HEK293 (cell line): ENCODE measurements around the gene SMTNL2.

Experiments
- CTCF ChIA-PET: fragments of 350-600 bp; formaldehyde crosslinking; extraction: SDS; loops from one replicate; lab custom pipeline; 2021; ENCODE audit warnings: antibody characterized with exemption; lab: Yijun Ruan, JAX
- POLR2A ChIA-PET: fragments of 300-600 bp; formaldehyde crosslinking; extraction: SDS; loops from one replicate; lab custom pipeline; 2020; ENCODE audit warnings: antibody characterized with exemption, inconsistent platforms; lab: Yijun Ruan, JAX
- H3K27ac ChIP-seq: fragments of 200-500 bp; sonication (Bioruptor generic); 2 replicates; pipeline ENCODE4 v1.5.1; 2014; ENCODE audit warnings: low read depth, low read length, control low read depth, inconsistent platforms; ENCODE audit errors: extremely low read depth
- H3K36me3 ChIP-seq, 2 experiments: fragments of 200-500 bp in 1 of 2; sonication (Bioruptor generic) in 1 of 2; 1 replicate in 1 of 2; 2 replicates in 1 of 2; pipeline ENCODE4 v1.5.1; 2014 to 2017; ENCODE audit warnings: inconsistent platforms in 2 of 2, low read length in 2 of 2; ENCODE audit not compliant: control insufficient read depth in 2 of 2, insufficient read depth in 1 of 2
- H3K4me1 ChIP-seq: fragments of 200-500 bp; sonication (Bioruptor generic); 2 replicates; pipeline ENCODE4 v1.5.1; 2014; ENCODE audit warnings: mild to moderate bottlenecking, low read length, inconsistent platforms; ENCODE audit not compliant: control insufficient read depth, insufficient read depth
- H3K4me3 ChIP-seq: 2 replicates; pipeline ENCODE4 v1.5.1; 2011; ENCODE audit warnings: low read depth, mild to moderate bottlenecking, control low read depth, low read length, moderate library complexity
- H3K9me3 ChIP-seq: fragments of 200-500 bp; sonication (Bioruptor generic); 2 replicates; pipeline ENCODE4 v1.5.1; 2014; ENCODE audit warnings: low read depth, low read length, inconsistent platforms; ENCODE audit not compliant: control insufficient read depth, insufficient read depth
- ATF2 ChIP-seq: fragments of 450-650 bp; formaldehyde crosslinking; IDR thresholded peaks from 2 replicates; pipeline ENCODE4 v1.5.1; 2016; ENCODE audit warnings: missing biosample characterization, missing genetic modification characterization, low read depth
- MEIS1 ChIP-seq: sonication (generic); formaldehyde crosslinking; IDR thresholded peaks from 2 replicates; pipeline ENCODE4 v1.8.1; 2022; ENCODE audit warnings: missing genetic modification reagents, mild to moderate bottlenecking, borderline replicate concordance
- MYNN ChIP-seq: fragments of 450-650 bp; formaldehyde crosslinking; IDR thresholded peaks from 2 replicates; pipeline ENCODE4 v1.5.1; 2016; ENCODE audit warnings: missing biosample characterization, missing genetic modification characterization, borderline replicate concordance
- PRDM6 ChIP-seq: fragments of 450-650 bp; formaldehyde crosslinking; IDR thresholded peaks from 2 replicates; pipeline ENCODE4 v1.5.1; 2017; ENCODE audit warnings: missing biosample characterization, missing genetic modification characterization
- REPIN1 ChIP-seq: fragments of 450-650 bp; formaldehyde crosslinking; IDR thresholded peaks from 2 replicates; pipeline ENCODE4 v1.5.1; 2017; ENCODE audit warnings: missing biosample characterization, missing genetic modification characterization, low read depth
- SCRT1 ChIP-seq: fragments of 450-650 bp; formaldehyde crosslinking; IDR thresholded peaks from 2 replicates; pipeline ENCODE4 v1.5.1; 2016; ENCODE audit warnings: missing biosample characterization, missing genetic modification characterization, borderline replicate concordance
- SP3 ChIP-seq: fragments of 450-650 bp; formaldehyde crosslinking; IDR thresholded peaks from 2 replicates; pipeline ENCODE4 v1.5.1; 2016; ENCODE audit warnings: missing biosample characterization, missing genetic modification characterization
- ZBTB1 ChIP-seq: fragments of 450-650 bp; formaldehyde crosslinking; IDR thresholded peaks from 2 replicates; pipeline ENCODE4 v1.5.1; 2016; ENCODE audit warnings: missing biosample characterization, missing genetic modification characterization
- ZBTB17 ChIP-seq: fragments of 450-650 bp; formaldehyde crosslinking; IDR thresholded peaks from 2 replicates; pipeline ENCODE4 v1.5.1; 2016; ENCODE audit warnings: missing biosample characterization, missing genetic modification characterization
- ZBTB8A ChIP-seq: fragments of 450-650 bp; formaldehyde crosslinking; IDR thresholded peaks from 2 replicates; pipeline ENCODE4 v1.5.1; 2016; ENCODE audit warnings: missing biosample characterization, missing genetic modification characterization
- ZEB2 ChIP-seq: fragments of 450-650 bp; formaldehyde crosslinking; IDR thresholded peaks from 2 replicates; pipeline ENCODE4 v1.5.1; 2016; ENCODE audit warnings: missing biosample characterization, missing genetic modification characterization
- ZFP37 ChIP-seq: fragments of 450-650 bp; formaldehyde crosslinking; IDR thresholded peaks from 2 replicates; pipeline ENCODE4 v1.5.1; 2016; ENCODE audit warnings: missing biosample characterization, missing genetic modification characterization
- ZFP41 ChIP-seq: fragments of 450-650 bp; formaldehyde crosslinking; IDR thresholded peaks from 2 replicates; pipeline ENCODE4 v1.5.1; 2016; ENCODE audit warnings: missing biosample characterization, missing genetic modification characterization, borderline replicate concordance
- ZFP69B ChIP-seq: fragments of 450-650 bp; formaldehyde crosslinking; IDR thresholded peaks from 2 replicates; pipeline ENCODE4 v1.5.1; 2016; ENCODE audit warnings: missing biosample characterization, missing genetic modification characterization
- ZNF174 ChIP-seq: fragments of 450-650 bp; formaldehyde crosslinking; IDR thresholded peaks from 2 replicates; pipeline ENCODE4 v1.5.0; 2017; ENCODE audit warnings: missing biosample characterization, mild to moderate bottlenecking, missing genetic modification characterization
- ZNF221 ChIP-seq: fragments of 450-650 bp; formaldehyde crosslinking; IDR thresholded peaks from 2 replicates; pipeline ENCODE4 v1.5.1; 2017; ENCODE audit warnings: missing biosample characterization, missing genetic modification characterization, borderline replicate concordance
- ZNF223 ChIP-seq: fragments of 450-650 bp; formaldehyde crosslinking; IDR thresholded peaks from 2 replicates; pipeline ENCODE4 v1.5.1; 2016; ENCODE audit warnings: missing biosample characterization, missing genetic modification characterization
- ZNF324 ChIP-seq: fragments of 450-650 bp; formaldehyde crosslinking; IDR thresholded peaks from 2 replicates; pipeline ENCODE4 v1.5.1; 2016; ENCODE audit warnings: missing biosample characterization, missing genetic modification characterization
- ZNF391 ChIP-seq: fragments of 450-650 bp; formaldehyde crosslinking; IDR thresholded peaks from 2 replicates; pipeline ENCODE4 v1.5.1; 2016; ENCODE audit warnings: low read depth, missing biosample characterization, missing genetic modification characterization, borderline replicate concordance
- ZNF473 ChIP-seq: fragments of 450-650 bp; formaldehyde crosslinking; IDR thresholded peaks from 2 replicates; pipeline ENCODE4 v1.5.1; 2017; ENCODE audit warnings: missing biosample characterization, missing genetic modification characterization
- ZNF488 ChIP-seq: fragments of 450-650 bp; formaldehyde crosslinking; IDR thresholded peaks from 2 replicates; pipeline ENCODE4 v1.5.1; 2016; ENCODE audit warnings: missing biosample characterization, missing genetic modification characterization
- ZNF501 ChIP-seq: fragments of 450-650 bp; formaldehyde crosslinking; IDR thresholded peaks from 2 replicates; pipeline ENCODE4 v1.5.1; 2016; ENCODE audit warnings: missing biosample characterization, missing genetic modification characterization
- ZNF530 ChIP-seq: fragments of 450-650 bp; formaldehyde crosslinking; IDR thresholded peaks from 2 replicates; pipeline ENCODE4 v1.5.1; 2016; ENCODE audit warnings: low read depth, missing biosample characterization, missing genetic modification characterization
- ZNF629 ChIP-seq: fragments of 450-650 bp; formaldehyde crosslinking; IDR thresholded peaks from 2 replicates; pipeline ENCODE4 v1.5.1; 2017; ENCODE audit warnings: missing biosample characterization, missing genetic modification characterization
- ZNF660 ChIP-seq: fragments of 450-650 bp; IDR thresholded peaks from 2 replicates; pipeline ENCODE4 v1.5.1; 2018; ENCODE audit warnings: missing biosample characterization, mild to moderate bottlenecking, missing genetic modification characterization
- ZNF701 ChIP-seq: fragments of 450-650 bp; formaldehyde crosslinking; IDR thresholded peaks from 2 replicates; pipeline ENCODE4 v1.5.1; 2016; ENCODE audit warnings: missing biosample characterization, missing genetic modification characterization
- TF ChIP-seq, protein P1 (sequence below): fragments of 450-650 bp; formaldehyde crosslinking; IDR thresholded peaks from 2 replicates; pipeline ENCODE4 v1.5.0; 2017; ENCODE audit warnings: missing biosample characterization, missing genetic modification characterization, borderline replicate concordance
- TF ChIP-seq, protein P2 (sequence below): fragments of 450-650 bp; formaldehyde crosslinking; IDR thresholded peaks from 2 replicates; pipeline ENCODE4 v1.5.1; 2016; ENCODE audit warnings: missing biosample characterization, missing genetic modification characterization

SMTNL2 gene

DNA sequence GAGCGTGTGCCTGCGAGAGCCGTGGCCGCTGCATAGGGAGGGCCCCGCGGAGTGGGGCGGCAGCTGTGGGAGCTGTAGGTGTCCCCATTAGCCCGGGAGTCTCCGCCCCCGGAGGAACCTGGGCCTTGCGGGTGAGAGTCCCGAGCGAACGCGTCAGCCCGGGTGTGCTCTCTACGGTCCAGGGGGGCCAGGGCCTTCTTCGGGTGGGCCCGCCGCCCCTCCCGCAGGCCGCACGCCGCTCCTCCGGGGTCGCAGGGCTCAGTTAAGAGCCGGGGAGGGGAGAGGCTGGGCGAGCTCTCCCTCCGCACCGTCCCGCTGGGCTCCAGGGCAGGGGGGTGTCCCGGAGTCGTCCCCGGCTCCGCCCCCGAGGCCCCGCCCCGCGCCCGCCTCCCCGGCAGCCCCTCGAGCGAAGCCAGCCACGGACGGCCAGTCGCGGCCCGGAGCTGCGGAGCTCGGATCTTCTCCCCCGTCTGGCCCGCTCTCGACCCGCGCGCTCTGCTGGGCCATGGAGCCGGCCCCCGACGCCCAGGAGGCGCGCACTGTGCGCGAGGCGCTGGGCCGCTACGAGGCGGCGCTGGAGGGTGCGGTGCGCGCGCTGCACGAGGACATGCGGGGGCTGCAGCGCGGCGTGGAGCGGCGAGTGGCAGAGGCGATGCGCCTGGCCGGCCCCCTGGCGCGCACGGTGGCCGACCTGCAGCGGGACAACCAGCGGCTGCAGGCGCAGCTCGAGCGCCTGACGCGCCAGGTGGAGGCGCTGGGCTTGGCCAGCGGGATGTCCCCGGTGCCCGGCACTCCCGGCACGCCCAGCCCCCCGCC is at the start of gene SMTNL2:
Gene SMTNL2, plus strand, starts transcription at position 429 of the 816 bp plus-strand sequence. Its CDS starts 77 bp downstream, at position 506.
- ChIA-PET CTCF (interaction anchor here (0.6 to 1.8 kb wide), 13 partner anchors 10 to 538 kb away, joined by 3 to 24 read pairs (median 4); no protein-coding TSS in a partner anchor), POLR2A (interaction anchor here (0.6 to 1.4 kb wide), 3 partner anchors 15 to 57 kb away, joined by 3 to 12 read pairs (median 3); no protein-coding TSS in a partner anchor)
- Histone ChIP-seq H3K27ac (peak within 1 kb of the TSS; percentile 20; the same call in 1 of the 2 replicates), H3K9me3 (no peaks in the 10 kb centered on the region), H3K4me3 (peak within 1 kb of the TSS; percentile 39), H3K4me1 (peaks cover 2% of the 10 kb centered on the region; the same call in 1 of the 2 replicates), H3K36me3 (no peaks in the 10 kb centered on the region)
- TF ChIP-seq ZBTB8A (tag by site-specific recombination) = peak; percentile 58
- TF ChIP-seq SP3 (tag by site-specific recombination) = peak; percentile 81
- TF ChIP-seq ZNF701 (tag by site-specific recombination) = no peak
- no peak for TF ChIP-seq MYNN
- no peak for TF ChIP-seq ZNF629
- TF ChIP-seq SCRT1 (tag by site-specific recombination) = no peak
- no peak for TF ChIP-seq ZBTB1
- TF ChIP-seq ZFP37 (tag by site-specific recombination) = no peak
- 0 out of 2 replicates have a peak, but pooled peaks have one; percentile 22 for TF ChIP-seq ZNF324 (tag by site-specific recombination)
- TF ChIP-seq ZNF221 (tag by site-specific recombination) = no peak
- TF ChIP-seq ZFP69B (tag by site-specific recombination) = peak; percentile 77
- TF ChIP-seq REPIN1 (tag by site-specific recombination) = no peak
- TF ChIP-seq ZNF660 = peak; percentile 33; the same call in 1 of the 2 replicates
- TF ChIP-seq ATF2 (tag by site-specific recombination) = no peak
- no peak for TF ChIP-seq ZFP41 (tag by site-specific recombination)
- TF ChIP-seq, protein P1, sequence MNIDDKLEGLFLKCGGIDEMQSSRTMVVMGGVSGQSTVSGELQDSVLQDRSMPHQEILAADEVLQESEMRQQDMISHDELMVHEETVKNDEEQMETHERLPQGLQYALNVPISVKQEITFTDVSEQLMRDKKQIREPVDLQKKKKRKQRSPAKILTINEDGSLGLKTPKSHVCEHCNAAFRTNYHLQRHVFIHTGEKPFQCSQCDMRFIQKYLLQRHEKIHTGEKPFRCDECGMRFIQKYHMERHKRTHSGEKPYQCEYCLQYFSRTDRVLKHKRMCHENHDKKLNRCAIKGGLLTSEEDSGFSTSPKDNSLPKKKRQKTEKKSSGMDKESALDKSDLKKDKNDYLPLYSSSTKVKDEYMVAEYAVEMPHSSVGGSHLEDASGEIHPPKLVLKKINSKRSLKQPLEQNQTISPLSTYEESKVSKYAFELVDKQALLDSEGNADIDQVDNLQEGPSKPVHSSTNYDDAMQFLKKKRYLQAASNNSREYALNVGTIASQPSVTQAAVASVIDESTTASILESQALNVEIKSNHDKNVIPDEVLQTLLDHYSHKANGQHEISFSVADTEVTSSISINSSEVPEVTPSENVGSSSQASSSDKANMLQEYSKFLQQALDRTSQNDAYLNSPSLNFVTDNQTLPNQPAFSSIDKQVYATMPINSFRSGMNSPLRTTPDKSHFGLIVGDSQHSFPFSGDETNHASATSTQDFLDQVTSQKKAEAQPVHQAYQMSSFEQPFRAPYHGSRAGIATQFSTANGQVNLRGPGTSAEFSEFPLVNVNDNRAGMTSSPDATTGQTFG = no peak
- TF ChIP-seq ZNF223 (tag by site-specific recombination) = no peak
- no peak for TF ChIP-seq PRDM6 (tag by site-specific recombination)
- TF ChIP-seq ZNF488 (tag by site-specific recombination) = no peak
- TF ChIP-seq ZNF473 = no peak
- no peak for TF ChIP-seq ZNF530
- TF ChIP-seq ZNF174 (tag by site-specific recombination) = no peak
- peak; percentile 58; the same call in 1 of the 2 replicates for TF ChIP-seq ZNF501 (tag by site-specific recombination)
- TF ChIP-seq, protein P2, sequence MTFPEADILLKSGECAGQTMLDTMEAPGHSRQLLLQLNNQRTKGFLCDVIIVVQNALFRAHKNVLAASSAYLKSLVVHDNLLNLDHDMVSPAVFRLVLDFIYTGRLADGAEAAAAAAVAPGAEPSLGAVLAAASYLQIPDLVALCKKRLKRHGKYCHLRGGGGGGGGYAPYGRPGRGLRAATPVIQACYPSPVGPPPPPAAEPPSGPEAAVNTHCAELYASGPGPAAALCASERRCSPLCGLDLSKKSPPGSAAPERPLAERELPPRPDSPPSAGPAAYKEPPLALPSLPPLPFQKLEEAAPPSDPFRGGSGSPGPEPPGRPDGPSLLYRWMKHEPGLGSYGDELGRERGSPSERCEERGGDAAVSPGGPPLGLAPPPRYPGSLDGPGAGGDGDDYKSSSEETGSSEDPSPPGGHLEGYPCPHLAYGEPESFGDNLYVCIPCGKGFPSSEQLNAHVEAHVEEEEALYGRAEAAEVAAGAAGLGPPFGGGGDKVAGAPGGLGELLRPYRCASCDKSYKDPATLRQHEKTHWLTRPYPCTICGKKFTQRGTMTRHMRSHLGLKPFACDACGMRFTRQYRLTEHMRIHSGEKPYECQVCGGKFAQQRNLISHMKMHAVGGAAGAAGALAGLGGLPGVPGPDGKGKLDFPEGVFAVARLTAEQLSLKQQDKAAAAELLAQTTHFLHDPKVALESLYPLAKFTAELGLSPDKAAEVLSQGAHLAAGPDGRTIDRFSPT (tag by site-specific recombination) = no peak
- TF ChIP-seq ZEB2 (tag by site-specific recombination) = peak; percentile 72
- peak; percentile 62 for TF ChIP-seq ZBTB17
- TF ChIP-seq MEIS1 (CRISPR knock-in tag) = no peak
- no peak for TF ChIP-seq ZNF391 (tag by site-specific recombination)
